Fibroblast of lung (primary cell): ENCODE data around the gene MAP3K8. TPM values are rescaled to one million over a fixed set of nuclear protein-coding genes. Genes with fewer than 3 reads are reported as not detected.

Experiments used
- DNase-seq, 2 donors: peaks; one replicate each; pipeline versions ENCODE4 v3.0.0 to v3.0.0-alpha.2; 2010; ENCODE audit warnings: low read depth in 2 of 2
- H2AFZ ChIP-seq: 2 replicates; pipeline ENCODE4 v1.5.1; 2012; ENCODE audit warnings: low read length, control low read depth, inconsistent platforms
- H3K27ac ChIP-seq: 2 replicates; pipeline ENCODE4 v1.5.1; 2011; ENCODE audit warnings: low read length, control low read depth; ENCODE audit not compliant: insufficient read depth
- H3K27me3 ChIP-seq: 2 replicates; pipeline ENCODE4 v1.5.1; 2011; ENCODE audit warnings: mild to moderate bottlenecking, low read length; ENCODE audit not compliant: control insufficient read depth, insufficient read depth
- H3K36me3 ChIP-seq: 2 replicates; pipeline ENCODE4 v1.5.1; 2011; ENCODE audit warnings: low read length; ENCODE audit not compliant: control insufficient read depth, insufficient read depth
- H3K4me1 ChIP-seq: 2 replicates; pipeline ENCODE4 v1.5.1; 2011; ENCODE audit warnings: low read length; ENCODE audit not compliant: control insufficient read depth, insufficient read depth; ENCODE audit errors: extremely low read depth
- H3K4me2 ChIP-seq: 2 replicates; pipeline ENCODE4 v1.5.1; 2011; ENCODE audit warnings: low read length, control low read depth; ENCODE audit not compliant: insufficient read depth; ENCODE audit errors: extremely low read depth
- H3K4me3 ChIP-seq, 4 experiments: fragments of 200-600 bp in 1 of 4; sonication (generic) in 1 of 4; replicated peaks in 1 of 4; 2 replicates each; pipeline ENCODE4 v1.5.1; 2011 to 2016; ENCODE audit warnings: low read length in 4 of 4, low read depth in 3 of 4, mild to moderate bottlenecking in 3 of 4, control low read depth in 2 of 4, inconsistent platforms in 1 of 4, mixed read lengths in 1 of 4; ENCODE audit not compliant: insufficient read depth in 1 of 4; ENCODE audit errors: control extremely low read depth in 1 of 4
- H3K79me2 ChIP-seq: 2 replicates; pipeline ENCODE4 v1.5.1; 2012; ENCODE audit warnings: mild to moderate bottlenecking, low read length, inconsistent platforms; ENCODE audit not compliant: control insufficient read depth, insufficient read depth
- H3K9ac ChIP-seq: 2 replicates; pipeline ENCODE4 v1.5.1; 2011; ENCODE audit warnings: mild to moderate bottlenecking, low read length, control low read depth; ENCODE audit not compliant: insufficient read depth
- H3K9me3 ChIP-seq: 2 replicates; pipeline ENCODE4 v1.5.1; 2012; ENCODE audit warnings: low read depth, low read length; ENCODE audit not compliant: control insufficient read depth, insufficient read depth
- H4K20me1 ChIP-seq: 2 replicates; pipeline ENCODE4 v1.5.1; 2011; ENCODE audit warnings: low read length; ENCODE audit not compliant: control insufficient read depth, insufficient read depth; ENCODE audit errors: extremely low read depth
- CTCF ChIP-seq, 2 donors: IDR thresholded peaks in 1 of 2; conservative IDR thresholded peaks in 1 of 2; 1 replicate in 1 of 2; 2 replicates in 1 of 2; pipeline ENCODE4 v1.5.1; 2011 to 2012; ENCODE audit warnings: low read length in 2 of 2, control low read depth in 1 of 2, inconsistent platforms in 1 of 2, low read depth in 1 of 2, mild to moderate bottlenecking in 1 of 2
- EZH2 ChIP-seq: IDR thresholded peaks from 2 replicates; pipeline ENCODE4 v1.5.1; 2012; ENCODE audit warnings: low read length, control low read depth, mild to moderate bottlenecking; ENCODE audit errors: missing control alignments
- polyA plus RNA-seq, 2 donors: library from polyadenylated mRNA; depleted of rRNA in 1 of 2; stranded (reverse) in 1 of 2; unstranded in 1 of 2; fragments of >200 nt; gene quantifications; 2 replicates each; pipeline ENCODE4 v1.2.1, GENCODE V29; 2011 to 2012; ENCODE audit warnings: missing spikeins in 1 of 2
- total RNA-seq: library from RNA; depleted of rRNA; stranded (reverse); fragments of >200 nt; gene quantifications from 2 replicates; pipeline ENCODE4 v1.2.1, GENCODE V29; 2014

MAP3K8 gene
- total and polyA plus RNA-seq, 2 donors (not counting 1 experiment from before 2014, with no cell fraction given): 20.0 to 52.6 TPM

DNA sequence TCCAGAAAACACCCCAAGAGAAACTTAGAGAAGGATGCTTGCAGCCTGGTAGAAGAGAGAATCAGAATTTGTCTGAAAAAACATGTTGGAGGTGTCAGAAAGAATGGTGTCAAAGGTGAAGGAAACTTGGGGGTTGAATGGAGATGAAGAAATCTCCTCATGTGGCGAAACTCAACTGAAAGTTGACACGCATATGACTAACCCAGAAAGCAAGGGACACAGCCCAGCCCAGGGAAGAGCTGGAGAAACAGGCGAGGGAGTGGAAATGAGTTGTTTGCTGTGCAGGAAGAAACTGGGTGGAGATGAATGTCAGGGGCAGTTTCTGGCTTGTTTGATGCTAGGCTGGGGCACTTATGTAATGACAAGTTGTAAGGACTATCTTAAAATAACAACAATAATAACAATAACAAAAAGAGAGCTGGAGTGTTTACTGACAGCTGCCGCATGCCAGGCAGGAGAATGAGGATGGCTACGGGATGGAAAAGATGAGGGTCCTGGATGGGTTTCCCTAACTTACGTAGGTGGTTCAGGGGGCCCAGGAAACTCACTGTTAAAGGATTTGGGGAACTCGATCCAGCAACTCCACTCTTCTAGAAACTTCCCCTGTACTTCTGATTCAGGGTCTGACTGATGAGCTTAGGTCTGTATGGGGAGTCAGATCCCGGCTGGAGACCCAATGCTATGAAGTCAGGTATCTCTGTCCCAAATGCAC is 57.4 kb downstream of the MAP3K8 start:
- peak in 1 of 2 donors; percentile 91 for DNase-seq
- no peak overlapping the region for H3K4me2 ChIP-seq
- H3K9ac ChIP-seq: no peak overlapping the region
- no peaks in the 10 kb centered on the region for H3K27me3 ChIP-seq
- H3K36me3 ChIP-seq: no peaks in the 10 kb centered on the region
- no peak overlapping the region for H3K27ac ChIP-seq
- no peaks in the 10 kb centered on the region for H4K20me1 ChIP-seq
- H3K79me2 ChIP-seq: no peaks in the 10 kb centered on the region
- no peak overlapping the region for H2AFZ ChIP-seq
- H3K9me3 ChIP-seq: no peaks in the 10 kb centered on the region
- no peak overlapping the region for H3K4me3 ChIP-seq
- TF ChIP-seq CTCF (conservative IDR thresholded peaks at IDR 0.05 in 1 of 2, IDR thresholded peaks at IDR 0.05 in 1 of 2; ENCODE audit: low read depth in 1 of 2, low read length in 2 of 2) (no peak), EZH2 (no peak)
- H3K4me1 ChIP-seq: peaks cover 5% of the 10 kb centered on the region

- no peak overlapping the region for H3K27ac ChIP-seq
- H3K4me1 ChIP-seq: peaks cover 5% of the 10 kb centered on the region
- no peak overlapping the region for H3K9ac ChIP-seq
- no peaks in the 10 kb centered on the region for H3K9me3 ChIP-seq
- no peak overlapping the region for H3K4me2 ChIP-seq
- no peak for DNase-seq
- no peaks in the 10 kb centered on the region for H3K36me3 ChIP-seq
- no peak overlapping the region for H3K4me3 ChIP-seq
- no peak overlapping the region for H2AFZ ChIP-seq
- TF ChIP-seq CTCF (conservative IDR thresholded peaks at IDR 0.05 in 1 of 2, IDR thresholded peaks at IDR 0.05 in 1 of 2; ENCODE audit: low read depth in 1 of 2, low read length in 2 of 2): no peak
- no peak for TF ChIP-seq EZH2
- H3K79me2 ChIP-seq: no peaks in the 10 kb centered on the region
- H4K20me1 ChIP-seq: no peaks in the 10 kb centered on the region
- no peaks in the 10 kb centered on the region for H3K27me3 ChIP-seq
Measured at GRCh38 chr10:30491916-30492515, 58.0 kb downstream of the MAP3K8 start.

GRCh38 chr10:30493609-30494530 is 59.9 kb downstream of the MAP3K8 start:
- Histone ChIP-seq H3K36me3 (no peaks in the 10 kb centered on the region), H3K27me3 (no peaks in the 10 kb centered on the region), H3K27ac (no peak overlapping the region), H2AFZ (no peak overlapping the region), H3K4me3 (no peak overlapping the region), H3K4me1 (peaks cover 5% of the 10 kb centered on the region), H4K20me1 (no peaks in the 10 kb centered on the region), H3K9me3 (no peaks in the 10 kb centered on the region), H3K9ac (no peak overlapping the region), H3K79me2 (no peaks in the 10 kb centered on the region), H3K4me2 (no peak overlapping the region)
- peak; percentile 43 to 57 for DNase-seq
- TF ChIP-seq CTCF (conservative IDR thresholded peaks at IDR 0.05 in 1 of 2, IDR thresholded peaks at IDR 0.05 in 1 of 2; ENCODE audit: low read depth in 1 of 2, low read length in 2 of 2): no peak
- TF ChIP-seq EZH2: no peak
